Small intestine (tissue), 7 donors: ENCODE data around the gene SNUPN. TPM values are rescaled to one million over a fixed set of nuclear protein-coding genes. Genes with fewer than 3 reads are reported as not detected.
A peak's percentile ranks its signal among the peaks of the same experiment; 100 is the strongest.
"Not testable (repeated sequence)": the region's sequence is repeated elsewhere in the genome, so short reads cannot be mapped to it uniquely, and the experiment has no call there.

Source experiments
- DNase-seq, 2 donors: peaks; one replicate each; pipeline versions ENCODE4 v3.0.0 to v3.0.0-alpha.2; 2013
- FAIRE-seq: peaks from 2 replicates; lab custom pipeline; 2012; peaks lifted over from hg19 to GRCh38; lab: Jason Lieb, UNC
- H3K27ac ChIP-seq, 3 donors: one replicate each; pipeline ENCODE4 v1.5.1; 2013; ENCODE audit warnings: low read length in 2 of 3, mild to moderate bottlenecking in 2 of 3, control low read depth in 1 of 3, inconsistent platforms in 1 of 3, low read depth in 1 of 3, moderate library complexity in 1 of 3
- H3K27me3 ChIP-seq, 3 donors: one replicate each; pipeline ENCODE4 v1.6.1; 2013; ENCODE audit warnings: low read length in 3 of 3, inconsistent platforms in 1 of 3; ENCODE audit not compliant: control insufficient read depth in 3 of 3, insufficient read depth in 3 of 3
- H3K36me3 ChIP-seq, 3 donors: one replicate each; pipeline ENCODE4 v1.6.1; 2013; ENCODE audit warnings: low read length in 3 of 3, inconsistent platforms in 1 of 3, low read depth in 1 of 3, mild to moderate bottlenecking in 1 of 3, moderate library complexity in 1 of 3; ENCODE audit not compliant: control insufficient read depth in 3 of 3, insufficient read depth in 2 of 3
- H3K4me1 ChIP-seq, 3 donors: one replicate each; pipeline ENCODE4 v1.6.1; 2013; ENCODE audit warnings: low read length in 2 of 3, inconsistent platforms in 1 of 3, low read depth in 1 of 3, mild to moderate bottlenecking in 1 of 3, moderate library complexity in 1 of 3; ENCODE audit not compliant: control insufficient read depth in 3 of 3, insufficient read depth in 2 of 3
- H3K4me3 ChIP-seq, 3 donors: one replicate each; pipeline ENCODE4 v1.5.1; 2013; ENCODE audit warnings: low read length in 3 of 3, control low read depth in 1 of 3, inconsistent platforms in 1 of 3, low read depth in 1 of 3, mild to moderate bottlenecking in 1 of 3, moderate library complexity in 1 of 3
- H3K9me3 ChIP-seq, 2 donors: one replicate each; pipeline ENCODE4 v1.6.1; 2013; ENCODE audit warnings: low read depth in 1 of 2, low read length in 1 of 2; ENCODE audit not compliant: control insufficient read depth in 2 of 2, insufficient read depth in 1 of 2
- WGBS, 3 donors: extraction: QIAGEN DNeasy Blood & Tissue Kit; methylation state at CpG; one replicate each; pipeline ENCODE4 v1.1.7; 2013; 5-methylcytosine and 5-hydroxymethylcytosine counted together
- polyA plus RNA-seq, 4 donors: library from polyadenylated mRNA; stranded (reverse) in 3 of 4; unstranded in 1 of 4; fragments of 200-250 nt in 3 of 4; fragments of 120-200 nt in 1 of 4; gene quantifications; one replicate each; pipeline versions ENCODE4 v1.2.1 to v1.2.3, GENCODE V29; 2013
- donor health status: healthy with polysubstance abuse.
- donor health status: control.
- donor health status: control.
- donor health status: Bipolar disorder and iron deficiency.
- donor health status: healthy.

Gene SNUPN
- polyA plus RNA-seq, 4 donors: 19.5 to 24.6 (median 21.2) TPM

GRCh38 chr15:75578173-75578947 is 47.2 kb downstream of the SNUPN start:
- FAIRE-seq (no peak), DNase-seq (peak; percentile 58 to 83)
- H3K4me1 ChIP-seq: peaks cover 0 to 14% (median 0%) of the 10 kb centered on the region in 3 donors
- 0 to 1% (median 0%) methylated on average over 36 to 77 of the region's 77 CpGs for WGBS, 3 donors
- peak overlapping the region; percentile 90 to 98 (median 95) for H3K4me3 ChIP-seq
- no peaks in the 10 kb centered on the region for H3K27me3 ChIP-seq
- H3K9me3 ChIP-seq: no peaks in the 10 kb centered on the region
- peaks cover 0 to 5% (median 0%) of the 10 kb centered on the region in 3 donors for H3K36me3 ChIP-seq
- H3K27ac ChIP-seq: peak overlapping the region; percentile 90 to 95 (median 91)

GRCh38 chr15:75577401-75578172 is 47.9 kb downstream of the SNUPN start:
- H3K4me3 ChIP-seq: peak overlapping the region; percentile 90 to 98 (median 95)
- DNase-seq (peak in 1 of 2 donors; percentile 22), FAIRE-seq (no peak)
- H3K9me3 ChIP-seq: no peaks in the 10 kb centered on the region
- peak overlapping the region; percentile 86 to 95 (median 90) for H3K27ac ChIP-seq
- peaks cover 0 to 5% (median 0%) of the 10 kb centered on the region in 3 donors for H3K36me3 ChIP-seq
- H3K4me1 ChIP-seq: peaks cover 0 to 19% (median 0%) of the 10 kb centered on the region in 3 donors
- H3K27me3 ChIP-seq: no peaks in the 10 kb centered on the region
- 4 to 6% (median 5%) methylated on average over 13 of the region's 13 CpGs for WGBS, 3 donors

- Histone ChIP-seq H3K9me3 (no peaks in the 10 kb centered on the region), H3K27me3 (no peaks in the 10 kb centered on the region), H3K4me3 (no peak overlapping the region), H3K4me1 (peaks cover 0 to 14% (median 0%) of the 10 kb centered on the region in 3 donors), H3K36me3 (peaks cover 0 to 21% (median 0%) of the 10 kb centered on the region in 3 donors), H3K27ac (no peak overlapping the region)
- FAIRE-seq: no peak
- 90 to 91% (median 90%) methylated on average over 5 of the region's 5 CpGs for WGBS, 3 donors
- DNase-seq: no peak
Observed at GRCh38 chr15:75573648-75574384, 51.7 kb downstream of the SNUPN start.

- DNase-seq: no peak
- Histone ChIP-seq H3K36me3 (peaks cover 0 to 30% (median 0%) of the 10 kb centered on the region in 3 donors), H3K4me1 (peaks cover 0 to 6% (median 0%) of the 10 kb centered on the region in 3 donors), H3K9me3 (no peaks in the 10 kb centered on the region), H3K4me3 (no peak overlapping the region), H3K27ac (no peak overlapping the region), H3K27me3 (no peaks in the 10 kb centered on the region)
- FAIRE-seq: no peak
- 73 to 93% (median 83%) methylated on average over 8 of the region's 8 CpGs for WGBS, 3 donors
Observed at GRCh38 chr15:75570126-75570845, 55.2 kb downstream of the SNUPN start.

GRCh38 chr15:75565062-75565970 is 60.2 kb downstream of the SNUPN start:
- H3K27ac ChIP-seq: no peak overlapping the region
- H3K36me3 ChIP-seq: peaks cover 0 to 31% (median 0%) of the 10 kb centered on the region in 3 donors
- DNase-seq: no peak
- no peaks in the 10 kb centered on the region for H3K27me3 ChIP-seq
- FAIRE-seq: no peak
- WGBS, 3 donors: 96 to 98% (median 96%) methylated on average over 3 of the region's 3 CpGs
- no peaks in the 10 kb centered on the region for H3K9me3 ChIP-seq
- no peaks in the 10 kb centered on the region for H3K4me1 ChIP-seq
- no peak overlapping the region for H3K4me3 ChIP-seq

GRCh38 chr15:75561888-75562287 is 63.6 kb downstream of the SNUPN start:
- Histone ChIP-seq H3K27me3 (no peaks in the 10 kb centered on the region), H3K36me3 (peaks cover 0 to 17% (median 0%) of the 10 kb centered on the region in 3 donors), H3K9me3 (no peaks in the 10 kb centered on the region), H3K27ac (no peak overlapping the region), H3K4me3 (no peak overlapping the region), H3K4me1 (no peaks in the 10 kb centered on the region)
- DNase-seq (no peak), FAIRE-seq (no peak)
- WGBS, 3 donors: 95 to 97% (median 97%) methylated on average over 5 of the region's 5 CpGs

- peaks cover 0 to 11% (median 0%) of the 10 kb centered on the region in 3 donors for H3K36me3 ChIP-seq
- not testable (repeated sequence) for H3K9me3 ChIP-seq, DNase-seq, H3K4me3 ChIP-seq, H3K4me1 ChIP-seq, FAIRE-seq, H3K27ac ChIP-seq, H3K27me3 ChIP-seq
- WGBS, 3 donors: 82 to 94% (median 87%) methylated on average over 5 to 6 of the region's 6 CpGs
Observed at GRCh38 chr15:75559360-75559759, 66.2 kb downstream of the SNUPN start.
